ENCODE measurements around the gene FOXRED2.
A peak's percentile ranks its signal among the peaks of the same experiment; 100 is the strongest.

The FOXRED2 gene

GRCh38 chr22:36449596-36450175 is 57.2 kb downstream of the FOXRED2 start:
- no peaks in the 10 kb centered on the region for H3K27me3 ChIP-seq (ENCODE audit: control insufficient read depth, insufficient read depth, low read length)
- H3K36me3 ChIP-seq (ENCODE audit: control insufficient read depth, insufficient read depth, low read length): no peaks in the 10 kb centered on the region
- no peak overlapping the region for H3K9ac ChIP-seq
- no peak overlapping the region for H2AFZ ChIP-seq
- H3K27ac ChIP-seq: peak overlapping the region; percentile 47
- TF ChIP-seq CTCF (IDR thresholded peaks at IDR 0.05): no peak
- H3K4me1 ChIP-seq: peaks cover 4% of the 10 kb centered on the region
- H3K4me2 ChIP-seq (ENCODE audit: low read length): no peak overlapping the region
- H3K4me3 ChIP-seq (ENCODE audit: low read depth, low read length): no peak overlapping the region
- no peaks in the 10 kb centered on the region for H3K9me3 ChIP-seq (ENCODE audit: control insufficient read depth, low read length)
- H3K79me2 ChIP-seq: no peaks in the 10 kb centered on the region

- TF ChIP-seq CTCF (IDR thresholded peaks at IDR 0.05): no peak
- Histone ChIP-seq H3K27me3 (ENCODE audit: control insufficient read depth, insufficient read depth, low read length) (no peaks in the 10 kb centered on the region), H3K4me2 (ENCODE audit: low read length) (no peak overlapping the region), H3K27ac (no peak overlapping the region), H3K9ac (no peak overlapping the region), H3K36me3 (ENCODE audit: control insufficient read depth, insufficient read depth, low read length) (no peaks in the 10 kb centered on the region), H3K4me3 (ENCODE audit: low read depth, low read length) (no peak overlapping the region), H2AFZ (no peak overlapping the region), H3K9me3 (ENCODE audit: control insufficient read depth, low read length) (no peaks in the 10 kb centered on the region), H3K4me1 (peaks cover 4% of the 10 kb centered on the region), H3K79me2 (no peaks in the 10 kb centered on the region)
These were observed 59.2 kb downstream of the FOXRED2 start for GRCh38 chr22:36447632-36448031.

GRCh38 chr22:36445158-36445668 is 61.6 kb downstream of the FOXRED2 start:
- no peak overlapping the region for H3K27ac ChIP-seq

GRCh38 chr22:36443198-36443770 is 63.6 kb downstream of the FOXRED2 start:
- H3K9ac ChIP-seq: no peak overlapping the region
- no peaks in the 10 kb centered on the region for H3K27me3 ChIP-seq (ENCODE audit: control insufficient read depth, insufficient read depth, low read length)
- no peaks in the 10 kb centered on the region for H3K4me1 ChIP-seq
- no peak overlapping the region for H3K4me2 ChIP-seq (ENCODE audit: low read length)
- no peaks in the 10 kb centered on the region for H3K79me2 ChIP-seq
- no peak overlapping the region for H2AFZ ChIP-seq
- H3K9me3 ChIP-seq (ENCODE audit: control insufficient read depth, low read length): no peaks in the 10 kb centered on the region
- no peak for TF ChIP-seq CTCF (IDR thresholded peaks at IDR 0.05)
- no peak overlapping the region for H3K27ac ChIP-seq
- no peaks in the 10 kb centered on the region for H3K36me3 ChIP-seq (ENCODE audit: control insufficient read depth, insufficient read depth, low read length)
- H3K4me3 ChIP-seq (ENCODE audit: low read depth, low read length): no peak overlapping the region

More at GRCh38 chr22:36445158-36445668, 61.6 kb downstream of the FOXRED2 start:
- Histone ChIP-seq H3K9ac (no peak overlapping the region), H3K27me3 (ENCODE audit: control insufficient read depth, insufficient read depth, low read length) (no peaks in the 10 kb centered on the region), H3K36me3 (ENCODE audit: control insufficient read depth, insufficient read depth, low read length) (no peaks in the 10 kb centered on the region), H3K79me2 (no peaks in the 10 kb centered on the region), H2AFZ (no peak overlapping the region), H3K4me3 (ENCODE audit: low read depth, low read length) (no peak overlapping the region), H3K4me2 (ENCODE audit: low read length) (no peak overlapping the region), H3K4me1 (no peaks in the 10 kb centered on the region), H3K9me3 (ENCODE audit: control insufficient read depth, low read length) (no peaks in the 10 kb centered on the region)
- TF ChIP-seq CTCF (IDR thresholded peaks at IDR 0.05): no peak

Data from parathyroid adenoma (tissue), 2 donors.